Immature natural killer cell (primary cell): ENCODE data around the gene CD2BP2. TPM values are rescaled to one million over a fixed set of nuclear protein-coding genes. Genes with fewer than 3 reads are reported as not detected.

Experiments used
- DNase-seq, 3 donors: peaks; one replicate each; pipeline ENCODE4 v3.0.0; 2022; ENCODE audit warnings: mixed read lengths in 1 of 3
- H3K27ac Mint-ChIP-seq, 6 donors: one replicate each; pipeline ENCODE4 v1.8.0; 2020; ENCODE audit warnings: mixed read lengths in 6 of 6, mild to moderate bottlenecking in 5 of 6, inconsistent platforms in 4 of 6, moderate library complexity in 3 of 6
- H3K27me3 Mint-ChIP-seq, 3 donors: one replicate each; pipeline ENCODE4 v1.8.0; 2020 to 2021; ENCODE audit warnings: low read depth in 3 of 3, mild to moderate bottlenecking in 3 of 3, mixed read lengths in 3 of 3, moderate library complexity in 3 of 3, inconsistent platforms in 1 of 3
- H3K36me3 Mint-ChIP-seq, 3 donors: one replicate each; pipeline ENCODE4 v1.8.0; 2020; ENCODE audit warnings: mixed read lengths in 3 of 3, inconsistent platforms in 2 of 3, mild to moderate bottlenecking in 2 of 3
- H3K4me1 Mint-ChIP-seq, 2 donors: one replicate each; pipeline ENCODE4 v1.8.0; 2020; ENCODE audit warnings: inconsistent platforms in 2 of 2, mild to moderate bottlenecking in 2 of 2, mixed read lengths in 2 of 2, moderate library complexity in 1 of 2
- H3K4me3 Mint-ChIP-seq, 5 donors: one replicate each; pipeline ENCODE4 v1.8.0; 2020; ENCODE audit warnings: mild to moderate bottlenecking in 5 of 5, mixed read lengths in 5 of 5, inconsistent platforms in 3 of 5, moderate library complexity in 3 of 5
- H3K9me3 Mint-ChIP-seq, 6 donors: one replicate each; pipeline ENCODE4 v1.8.0; 2020; ENCODE audit warnings: mild to moderate bottlenecking in 6 of 6, mixed read lengths in 6 of 6, inconsistent platforms in 4 of 6, moderate library complexity in 3 of 6
- polyA plus RNA-seq, 3 donors: library from polyadenylated mRNA; unstranded; fragments of 300-500 nt; fragmentation: Illumina TruSeq; gene quantifications; one replicate each; pipeline ENCODE4 v1.2.3, GENCODE V29; 2021

The CD2BP2 gene
- polyA plus RNA-seq, 3 donors from 2014 or later = 39.9 to 54.3 (median 42.9) TPM

GRCh38 chr16:30365200-30365599 is 10.1 kb upstream of the CD2BP2 start:
- H3K9me3 Mint-ChIP-seq = no peaks in the 10 kb centered on the region
- no peak overlapping the region for H3K27ac Mint-ChIP-seq
- peaks cover 35 to 44% of the 10 kb centered on the region in 2 donors for H3K4me1 Mint-ChIP-seq
- no peak for DNase-seq
- peaks cover 8 to 28% (median 16%) of the 10 kb centered on the region in 3 donors for H3K36me3 Mint-ChIP-seq
- H3K4me3 Mint-ChIP-seq = no peak overlapping the region
- peaks cover 0 to 3% (median 0%) of the 10 kb centered on the region in 3 donors for H3K27me3 Mint-ChIP-seq

- H3K27ac Mint-ChIP-seq = no peak overlapping the region
- peaks cover 10 to 26% (median 21%) of the 10 kb centered on the region in 3 donors for H3K36me3 Mint-ChIP-seq
- H3K27me3 Mint-ChIP-seq = peaks cover 0 to 4% (median 0%) of the 10 kb centered on the region in 3 donors
- no peaks in the 10 kb centered on the region for H3K9me3 Mint-ChIP-seq
- H3K4me3 Mint-ChIP-seq = no peak overlapping the region
- no peak for DNase-seq
- peaks cover 10 to 19% of the 10 kb centered on the region in 2 donors for H3K4me1 Mint-ChIP-seq
These were observed 6.1 kb upstream of the CD2BP2 start for GRCh38 chr16:30361180-30361579.

GRCh38 chr16:30359871-30360170 is 4.7 kb upstream of the CD2BP2 start:
- H3K9me3 Mint-ChIP-seq = no peaks in the 10 kb centered on the region
- H3K4me3 Mint-ChIP-seq = no peak overlapping the region
- peaks cover 10 to 21% (median 21%) of the 10 kb centered on the region in 3 donors for H3K36me3 Mint-ChIP-seq
- H3K27me3 Mint-ChIP-seq = peaks cover 4 to 8% (median 7%) of the 10 kb centered on the region in 3 donors
- DNase-seq = no peak
- peak overlapping the region in 3 of 6 donors; percentile 7 to 33 (median 28) for H3K27ac Mint-ChIP-seq
- H3K4me1 Mint-ChIP-seq = peaks cover 16 to 24% of the 10 kb centered on the region in 2 donors

GRCh38 chr16:30358990-30359870 is 4.1 kb upstream of the CD2BP2 start:
- DNase-seq = no peak
- peaks cover 4 to 12% (median 10%) of the 10 kb centered on the region in 3 donors for H3K27me3 Mint-ChIP-seq

GRCh38 chr16:30358577-30358936 is 3.4 kb upstream of the CD2BP2 start:
- Mint-ChIP-seq H3K36me3 (peaks cover 10 to 26% (median 21%) of the 10 kb centered on the region in 3 donors), H3K9me3 (no peaks in the 10 kb centered on the region), H3K4me1 (peaks cover 26 to 35% of the 10 kb centered on the region in 2 donors), H3K27ac (no peak overlapping the region), H3K27me3 (peaks cover 4 to 14% (median 10%) of the 10 kb centered on the region in 3 donors), H3K4me3 (no peak overlapping the region)
- no peak for DNase-seq

More at GRCh38 chr16:30358990-30359870, 4.1 kb upstream of the CD2BP2 start:
- Mint-ChIP-seq H3K9me3 (no peaks in the 10 kb centered on the region), H3K27ac (no peak overlapping the region), H3K4me3 (no peak overlapping the region), H3K4me1 (peaks cover 19 to 29% of the 10 kb centered on the region in 2 donors), H3K36me3 (peaks cover 10 to 21% (median 21%) of the 10 kb centered on the region in 3 donors)

GRCh38 chr16:30357715-30358576 is 2.8 kb upstream of the CD2BP2 start:
- Mint-ChIP-seq H3K36me3 (peaks cover 10 to 25% (median 14%) of the 10 kb centered on the region in 3 donors), H3K4me3 (peak overlapping the region in 1 of 5 donors; percentile 43), H3K9me3 (no peaks in the 10 kb centered on the region), H3K4me1 (peaks cover 31 to 38% of the 10 kb centered on the region in 2 donors), H3K27ac (peak overlapping the region in 1 of 6 donors; percentile 71), H3K27me3 (peaks cover 4 to 14% (median 10%) of the 10 kb centered on the region in 3 donors)
- no peak for DNase-seq

GRCh38 chr16:30357085-30357714 is 2.1 kb upstream of the CD2BP2 start:
- DNase-seq = no peak
- H3K4me3 Mint-ChIP-seq = peak overlapping the region in 1 of 5 donors; percentile 30
- peaks cover 38 to 45% of the 10 kb centered on the region in 2 donors for H3K4me1 Mint-ChIP-seq
- peak overlapping the region; percentile 49 to 99 (median 84) for H3K27ac Mint-ChIP-seq
- H3K36me3 Mint-ChIP-seq = peaks cover 6 to 26% (median 9%) of the 10 kb centered on the region in 3 donors
- peaks cover 4 to 14% (median 10%) of the 10 kb centered on the region in 3 donors for H3K27me3 Mint-ChIP-seq
- no peaks in the 10 kb centered on the region for H3K9me3 Mint-ChIP-seq

- peaks cover 43 to 51% of the 10 kb centered on the region in 2 donors for H3K4me1 Mint-ChIP-seq
- DNase-seq = no peak
- no peaks in the 10 kb centered on the region for H3K9me3 Mint-ChIP-seq
These were observed 1.4 kb upstream of the CD2BP2 start for GRCh38 chr16:30356401-30357084.

GRCh38 chr16:30355954-30356308 is 823 bp upstream of the CD2BP2 start:
- Mint-ChIP-seq H3K27me3 (peaks cover 4 to 18% (median 11%) of the 10 kb centered on the region in 3 donors), H3K36me3 (peaks cover 6 to 34% (median 8%) of the 10 kb centered on the region in 3 donors), H3K4me3 (peak overlapping the region; percentile 95 to 99 (median 97)), H3K27ac (peak overlapping the region; percentile 96 to 99 (median 99)), H3K9me3 (no peaks in the 10 kb centered on the region), H3K4me1 (peaks cover 49 to 57% of the 10 kb centered on the region in 2 donors)
- no peak for DNase-seq

More at GRCh38 chr16:30356401-30357084, 1.4 kb upstream of the CD2BP2 start:
- Mint-ChIP-seq H3K4me3 (peak overlapping the region; percentile 95 to 99 (median 97)), H3K27ac (peak overlapping the region; percentile 96 to 99 (median 99)), H3K27me3 (peaks cover 4 to 14% (median 11%) of the 10 kb centered on the region in 3 donors), H3K36me3 (peaks cover 6 to 29% (median 8%) of the 10 kb centered on the region in 3 donors)

- DNase-seq = no peak
- Mint-ChIP-seq H3K36me3 (peaks cover 0 to 27% (median 4%) of the 10 kb centered on the region in 3 donors), H3K27me3 (peaks cover 8 to 26% (median 22%) of the 10 kb centered on the region in 3 donors), H3K4me3 (peak overlapping the region; percentile 95 to 99 (median 97)), H3K27ac (peak overlapping the region; percentile 96 to 99 (median 99)), H3K4me1 (peaks cover 62 to 63% of the 10 kb centered on the region in 2 donors), H3K9me3 (no peaks in the 10 kb centered on the region)
These were observed 525 bp downstream of the CD2BP2 start for GRCh38 chr16:30354423-30355143.

GRCh38 chr16:30353438-30354129 is 1.5 kb downstream of the CD2BP2 start:
- Mint-ChIP-seq H3K4me3 (peak overlapping the region; percentile 95 to 99 (median 97)), H3K27me3 (peaks cover 8 to 29% (median 22%) of the 10 kb centered on the region in 3 donors), H3K4me1 (peaks cover 72% of the 10 kb centered on the region in 2 donors), H3K27ac (peak overlapping the region in 4 of 6 donors; percentile 89 to 99 (median 98)), H3K9me3 (no peaks in the 10 kb centered on the region), H3K36me3 (peaks cover 0 to 27% (median 4%) of the 10 kb centered on the region in 3 donors)
- DNase-seq = no peak
